ENCODE results near the gene ARID1B. TPM values are rescaled to one million over a fixed set of nuclear protein-coding genes. Genes with fewer than 3 reads are reported as not detected.

ARID1B gene
- total RNA-seq, 1 experiment from 2014 or later: 60.3 TPM

GRCh38 chr6:157194110-157194509, 416.9 kb downstream of the ARID1B start:
- H3K4me3 Mint-ChIP-seq: no peak overlapping the region
- ChIA-PET CTCF (interaction anchor here (1.0 to 1.5 kb wide), 4 partner anchors 10 to 87 kb away, joined by 3 to 6 read pairs (median 3); no protein-coding TSS in a partner anchor), POLR2A (no interaction called here)
- no peak for ATAC-seq
- peaks cover 9% of the 10 kb centered on the region for H3K4me1 Mint-ChIP-seq
- no peaks in the 10 kb centered on the region for H3K27me3 Mint-ChIP-seq (ENCODE audit: low read depth)
- no peaks in the 10 kb centered on the region for H3K9me3 Mint-ChIP-seq
- H3K36me3 Mint-ChIP-seq: peaks cover 41% of the 10 kb centered on the region
- no peak overlapping the region for H3K27ac Mint-ChIP-seq
- DNase-seq (ENCODE audit: low spot score): no peak
- TF ChIP-seq NFYB (CRISPR knock-in tag; conservative IDR thresholded peaks at IDR 0.05; ENCODE audit: low read depth): no peak
- no peak for TF ChIP-seq ZNF671 (CRISPR knock-in tag; IDR thresholded peaks at IDR 0.05)
- TF ChIP-seq ZNF425 (CRISPR knock-in tag; conservative IDR thresholded peaks at IDR 0.05): no peak
- TF ChIP-seq ATF2 (CRISPR knock-in tag; IDR thresholded peaks at IDR 0.05; ENCODE audit: borderline replicate concordance, low read depth): no peak
- no peak for TF ChIP-seq CREB1 (CRISPR knock-in tag; IDR thresholded peaks at IDR 0.05)
- TF ChIP-seq ZSCAN18 (CRISPR knock-in tag; IDR thresholded peaks at IDR 0.05): no peak
- TF ChIP-seq E2F5 (CRISPR knock-in tag; IDR thresholded peaks at IDR 0.05): no peak
- no peak for TF ChIP-seq NR1H2 (CRISPR knock-in tag; IDR thresholded peaks at IDR 0.05)
- no peak for TF ChIP-seq STAT6 (CRISPR knock-in tag; conservative IDR thresholded peaks at IDR 0.05; ENCODE audit: low read depth)
- no peak for TF ChIP-seq TEAD4 (CRISPR knock-in tag; IDR thresholded peaks at IDR 0.05)
- no peak for TF ChIP-seq FOXJ3 (CRISPR knock-in tag; IDR thresholded peaks at IDR 0.05; ENCODE audit: borderline replicate concordance)
- no peak for TF ChIP-seq MXD4 (CRISPR knock-in tag; IDR thresholded peaks at IDR 0.05; ENCODE audit: borderline replicate concordance)
- no peak for TF ChIP-seq ATF3 (CRISPR knock-in tag; conservative IDR thresholded peaks at IDR 0.05)
- TF ChIP-seq SMAD4 (CRISPR knock-in tag; IDR thresholded peaks at IDR 0.05): no peak
- no peak for TF ChIP-seq NFE2L1 (CRISPR knock-in tag; IDR thresholded peaks at IDR 0.05)
- TF ChIP-seq PREB (CRISPR knock-in tag; IDR thresholded peaks at IDR 0.05; ENCODE audit: borderline replicate concordance): no peak
- no peak for TF ChIP-seq ZMAT4 (CRISPR knock-in tag; IDR thresholded peaks at IDR 0.05)
- TF ChIP-seq ARID4B (CRISPR knock-in tag; IDR thresholded peaks at IDR 0.05; ENCODE audit: borderline replicate concordance): no peak
- no peak for TF ChIP-seq ZNF416 (CRISPR knock-in tag; IDR thresholded peaks at IDR 0.05)
